Measurements from ENCODE around the gene PSPH. TPM values are rescaled to one million over a fixed set of nuclear protein-coding genes. Genes with fewer than 3 reads are reported as not detected.

Gene PSPH
- total and polyA plus RNA-seq, 10 of the 15 experiments (the other 5 are each of a cell fraction or from before 2014, with no cell fraction given), result 5.2 to 36.4 (median 23.9) TPM

GRCh38 chr7:56051339-56052191 lies at the start of gene PSPH, which contains the start of gene CCT6A (continued):
- TF ChIP-seq NBN (IDR thresholded peaks at IDR 0.05), result peak; percentile 80
- TF ChIP-seq SREBF1 (IDR thresholded peaks at IDR 0.05; ENCODE audit: low read length), result no peak
- peak; percentile 86 for TF ChIP-seq YY1 (IDR thresholded peaks at IDR 0.05; ENCODE audit: low read depth, low read length)
- peak; percentile 99 for TF ChIP-seq IKZF1 (conservative IDR thresholded peaks at IDR 0.05)
- no peak for TF ChIP-seq BCLAF1 (IDR thresholded peaks at IDR 0.05)
- 0 out of 2 replicates have a peak, but pooled peaks have one; percentile 12 for TF ChIP-seq SPI1 (IDR thresholded peaks at IDR 0.05; ENCODE audit: borderline replicate concordance, insufficient read depth, low read depth, low read length)
- TF ChIP-seq GATAD2B (conservative IDR thresholded peaks at IDR 0.05; ENCODE audit: low read depth), result peak; percentile 80
- TF ChIP-seq EED (IDR thresholded peaks at IDR 0.05; ENCODE audit: low read depth), result peak; percentile 100
- TF ChIP-seq GABPA (IDR thresholded peaks at IDR 0.05; ENCODE audit: low read depth), result peak; percentile 46; the same call in 1 of the 2 replicates
- TF ChIP-seq REST (IDR thresholded peaks at IDR 0.05; ENCODE audit: low read depth, low read length), result no peak
- peak; percentile 59 to 89; a peak in 3 of 4 replicates for TF ChIP-seq BHLHE40 (IDR thresholded peaks at IDR 0.05; ENCODE audit: borderline replicate concordance in 1 of 2, low read depth in 2 of 2, low read length in 1 of 2)
- TF ChIP-seq MYB (IDR thresholded peaks at IDR 0.05; ENCODE audit: borderline replicate concordance, low read depth, low read length), result no peak
- TF ChIP-seq MTA3 (IDR thresholded peaks at IDR 0.05; ENCODE audit: borderline replicate concordance, low read length), result no peak
- TF ChIP-seq BCL3 (IDR thresholded peaks at IDR 0.05; ENCODE audit: borderline replicate concordance, insufficient read depth, low read depth, low read length, poor library complexity, severe bottlenecking), result no peak
- no peak for TF ChIP-seq MEF2A (IDR thresholded peaks at IDR 0.05; ENCODE audit: insufficient read depth, low read depth, low read length)
- TF ChIP-seq MTA2 (IDR thresholded peaks at IDR 0.05; ENCODE audit: low read depth), result no peak
- TF ChIP-seq PAX5 (IDR thresholded peaks at IDR 0.05; ENCODE audit: borderline replicate concordance, low read depth, low read length), result peak; percentile 79
- TF ChIP-seq TAF1 (IDR thresholded peaks at IDR 0.05; ENCODE audit: borderline replicate concordance, low read depth, low read length), result peak; percentile 67; the same call in 1 of the 2 replicates
- TF ChIP-seq SMAD1 (IDR thresholded peaks at IDR 0.05; ENCODE audit: low read depth, partially characterized antibody), result no peak
- TF ChIP-seq POLR2AphosphoS2 (IDR thresholded peaks at IDR 0.05; ENCODE audit: low read depth, low read length), result peak; percentile 66; the same call in 1 of the 2 replicates

Data from GM12878 (cell line).